ENCODE results near the gene CIDEC.

- TF ChIP-seq PRPF4 (IDR thresholded peaks at IDR 0.05; ENCODE audit: insufficient read depth, low read depth, low read length, poor library complexity, severe bottlenecking) (no peak), ZBTB7A (IDR thresholded peaks at IDR 0.05; ENCODE audit: borderline replicate concordance, control insufficient read depth, low read depth, low read length) (no peak)
These were observed 16.8 kb downstream of the CIDEC start for GRCh38 chr3:9863058-9863772.
